Ishikawa (cell line): ENCODE measurements around the gene MT1B.

Experiments used
- CEBPB ChIP-seq: IDR thresholded peaks from 2 replicates; pipeline ENCODE4 v1.6.1; 2012
- CREB1 ChIP-seq: IDR thresholded peaks from 2 replicates; pipeline ENCODE4 v1.6.1; 2012; ENCODE audit warnings: low read depth
- EGR1 ChIP-seq: IDR thresholded peaks from 2 replicates; pipeline ENCODE4 v1.6.1; 2012
- EP300 ChIP-seq: IDR thresholded peaks from 2 replicates; pipeline ENCODE4 v1.6.1; 2012; ENCODE audit warnings: borderline replicate concordance
- FOXM1 ChIP-seq: IDR thresholded peaks from 2 replicates; pipeline ENCODE4 v1.6.1; 2012; ENCODE audit warnings: low read depth, borderline replicate concordance
- MAX ChIP-seq: IDR thresholded peaks from 2 replicates; pipeline ENCODE4 v1.6.1; 2012
- NFIC ChIP-seq: IDR thresholded peaks from 2 replicates; pipeline ENCODE4 v1.6.1; 2012
- RAD21 ChIP-seq: IDR thresholded peaks from 2 replicates; pipeline ENCODE4 v1.6.1; 2012; ENCODE audit warnings: low read depth
- REST ChIP-seq: IDR thresholded peaks from 2 replicates; pipeline ENCODE4 v1.6.1; 2012; ENCODE audit warnings: low read depth, mild to moderate bottlenecking
- TAF1 ChIP-seq: IDR thresholded peaks from 2 replicates; pipeline ENCODE4 v1.6.1; 2012; ENCODE audit warnings: low read depth, mild to moderate bottlenecking
- TCF12 ChIP-seq: IDR thresholded peaks from 2 replicates; pipeline ENCODE4 v1.6.1; 2012; ENCODE audit warnings: low read depth
- TEAD4 ChIP-seq: IDR thresholded peaks from 2 replicates; pipeline ENCODE4 v1.6.1; 2012
- USF1 ChIP-seq: IDR thresholded peaks from 2 replicates; pipeline ENCODE4 v1.6.1; 2012
- YY1 ChIP-seq: IDR thresholded peaks from 2 replicates; pipeline ENCODE4 v1.6.1; 2012; ENCODE audit warnings: low read depth
- ZBTB7A ChIP-seq: IDR thresholded peaks from 2 replicates; pipeline ENCODE4 v1.6.1; 2012; ENCODE audit warnings: low read depth

Gene MT1B

GRCh38 chr16:56679818-56680217, 28.1 kb downstream of the MT1B start:
- TF ChIP-seq EP300 = no peak
- no peak for TF ChIP-seq TEAD4
- no peak for TF ChIP-seq EGR1
- no peak for TF ChIP-seq CEBPB

GRCh38 chr16:56681939-56682702, 30.4 kb downstream of the MT1B start, which contains the start of gene MT1X:
MT1X (plus strand) TSS chr16:56682470; CDS start chr16:56682541, 71 bp downstream.
- TF ChIP-seq EP300 (no peak; the same call in 1 of the 2 replicates), CREB1 (no peak), ZBTB7A (no peak), CEBPB (no peak), TCF12 (peak; percentile 18; the same call in 1 of the 2 replicates), USF1 (no peak), TAF1 (peak; percentile 75), EGR1 (no peak), YY1 (0 out of 2 replicates have a peak, but pooled peaks have one; percentile 22), REST (no peak), NFIC (peak; percentile 67), MAX (peak; percentile 28), FOXM1 (no peak), RAD21 (no peak), TEAD4 (no peak; the same call in 1 of the 2 replicates)

- no peak for TF ChIP-seq TEAD4
- no peak for TF ChIP-seq ZBTB7A
- no peak for TF ChIP-seq RAD21
- TF ChIP-seq REST = no peak
- TF ChIP-seq YY1 = no peak
- TF ChIP-seq CREB1 = no peak
- TF ChIP-seq MAX = no peak
- no peak for TF ChIP-seq EGR1
- TF ChIP-seq USF1 = no peak
- TF ChIP-seq NFIC = no peak
- no peak; the same call in 1 of the 2 replicates for TF ChIP-seq TAF1
- TF ChIP-seq EP300 = no peak
These were observed 31.2 kb downstream of the MT1B start for GRCh38 chr16:56682703-56683397.

- TF ChIP-seq CEBPB (no peak), MAX (no peak), USF1 (no peak), CREB1 (no peak), EGR1 (no peak), NFIC (no peak), TAF1 (no peak), TCF12 (no peak), RAD21 (no peak), REST (no peak), ZBTB7A (no peak), TEAD4 (no peak), YY1 (no peak), FOXM1 (no peak), EP300 (no peak)
These were observed 31.9 kb downstream of the MT1B start for GRCh38 chr16:56683424-56684172.
